ENCODE results near the gene PILRB.
"Not testable (repeated sequence)": the region's sequence is repeated elsewhere in the genome, so short reads cannot be mapped to it uniquely, and the experiment has no call there.

The PILRB gene

DNA sequence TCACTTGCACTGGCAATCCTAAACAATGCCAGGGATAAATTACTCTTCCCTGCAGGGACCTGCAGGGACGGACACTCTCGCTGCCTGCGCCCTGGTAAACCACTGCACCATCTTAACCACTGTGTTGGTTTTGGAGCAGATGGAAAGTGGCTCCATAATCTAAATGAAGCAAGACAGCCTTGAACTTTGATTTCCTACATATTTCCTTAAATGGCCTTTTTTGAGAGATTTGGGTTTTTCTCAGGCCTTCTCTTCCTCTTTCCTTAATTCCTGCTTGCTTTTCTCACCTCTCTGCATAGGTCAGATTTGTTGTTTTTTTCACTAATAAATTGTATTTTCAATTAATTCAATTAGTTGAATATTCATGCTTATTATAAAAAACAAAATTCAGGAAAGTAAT lies 18.1 kb downstream of the PILRB start:
- no peak for DNase-seq (ENCODE audit: low read depth in 2 of 2)

DNA sequence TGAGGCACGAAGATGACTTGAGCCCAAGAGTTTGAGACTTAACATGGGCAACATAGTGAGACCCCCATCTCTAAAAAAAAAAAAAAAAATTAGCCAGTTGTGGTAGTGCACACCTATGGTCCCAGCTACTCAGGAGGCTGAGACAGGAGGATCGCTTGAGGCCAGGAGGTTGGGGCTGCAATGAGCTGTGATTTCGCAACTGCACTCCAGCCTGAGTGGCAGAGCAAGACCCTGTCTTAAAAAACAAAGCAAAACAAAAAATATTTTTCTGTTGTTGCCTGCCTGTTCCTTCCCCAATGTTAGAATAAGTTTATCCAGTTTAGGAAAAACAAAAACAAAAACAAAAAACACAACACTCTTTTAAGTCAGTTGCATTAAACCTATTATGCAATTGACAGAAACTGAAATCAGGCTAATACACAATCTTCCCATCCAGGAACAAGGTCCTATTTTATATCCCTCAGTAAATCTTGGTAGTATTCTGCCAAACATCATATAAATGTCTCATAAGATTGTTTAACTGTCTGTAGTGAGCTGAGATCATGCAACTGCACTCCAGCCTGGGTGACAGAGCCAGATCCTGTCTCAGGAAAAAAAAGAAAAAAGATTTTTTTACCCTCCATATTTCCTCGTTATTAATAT lies 20.3 kb downstream of the PILRB start:
- no peak for DNase-seq (ENCODE audit: low read depth in 2 of 2)

DNA sequence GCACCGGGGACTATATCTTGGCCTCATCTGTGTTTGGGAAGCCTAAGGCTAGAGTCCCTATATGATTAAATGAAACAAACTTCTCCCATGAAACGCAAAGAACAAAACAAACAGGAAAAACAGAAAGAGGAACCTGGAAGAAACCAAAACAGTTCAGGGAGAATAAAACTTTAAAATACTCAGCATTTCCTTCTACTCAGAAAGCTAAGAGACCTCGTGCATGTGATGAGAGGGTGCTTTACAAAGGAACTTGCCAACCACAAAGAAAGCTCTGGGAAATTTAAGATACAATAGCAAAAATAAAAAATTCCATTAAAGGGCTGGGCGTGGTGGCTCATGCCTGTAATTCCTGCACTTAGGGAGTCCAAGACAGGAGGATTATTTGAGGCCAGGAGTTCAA lies 22.3 kb downstream of the PILRB start:
- DNase-seq (ENCODE audit: low read depth in 2 of 2): no peak

DNA sequence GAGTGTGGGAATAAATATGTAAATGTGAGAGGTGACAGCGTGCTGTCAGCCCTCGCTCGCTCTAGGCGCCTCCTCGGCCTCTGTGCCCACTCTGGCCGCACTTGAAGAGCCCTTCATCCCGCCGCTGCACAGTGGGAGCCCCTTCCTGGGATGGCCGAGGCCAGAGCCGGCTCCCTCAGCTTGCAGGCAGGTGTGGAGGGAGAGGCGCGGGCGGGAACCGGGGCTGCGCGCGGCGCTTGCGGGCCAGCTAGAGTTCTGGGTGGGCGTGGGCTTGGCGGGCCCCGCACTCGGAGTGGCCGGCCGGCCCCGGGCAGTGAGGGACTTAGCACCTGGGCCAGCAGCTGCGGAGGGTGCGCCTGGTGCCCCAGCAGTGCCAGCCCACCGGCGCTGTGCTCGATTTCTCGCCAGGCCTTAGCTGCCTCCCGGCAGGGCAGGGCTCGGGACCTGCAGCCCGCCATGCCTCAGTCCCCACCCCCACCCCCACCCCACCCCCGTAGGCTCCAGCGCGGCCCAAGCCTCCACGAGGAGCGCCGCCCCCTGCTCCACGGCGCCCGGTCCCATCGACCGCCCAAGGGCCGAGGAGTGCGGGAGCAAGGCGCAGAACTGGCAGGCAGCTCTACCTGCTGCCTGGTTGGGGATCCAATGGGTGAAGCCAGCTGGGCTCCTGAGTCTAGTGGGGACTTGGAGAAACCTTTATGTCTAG lies 23.8 kb downstream of the PILRB start:
- DNase-seq (ENCODE audit: low read depth in 2 of 2): not testable (repeated sequence)

DNA sequence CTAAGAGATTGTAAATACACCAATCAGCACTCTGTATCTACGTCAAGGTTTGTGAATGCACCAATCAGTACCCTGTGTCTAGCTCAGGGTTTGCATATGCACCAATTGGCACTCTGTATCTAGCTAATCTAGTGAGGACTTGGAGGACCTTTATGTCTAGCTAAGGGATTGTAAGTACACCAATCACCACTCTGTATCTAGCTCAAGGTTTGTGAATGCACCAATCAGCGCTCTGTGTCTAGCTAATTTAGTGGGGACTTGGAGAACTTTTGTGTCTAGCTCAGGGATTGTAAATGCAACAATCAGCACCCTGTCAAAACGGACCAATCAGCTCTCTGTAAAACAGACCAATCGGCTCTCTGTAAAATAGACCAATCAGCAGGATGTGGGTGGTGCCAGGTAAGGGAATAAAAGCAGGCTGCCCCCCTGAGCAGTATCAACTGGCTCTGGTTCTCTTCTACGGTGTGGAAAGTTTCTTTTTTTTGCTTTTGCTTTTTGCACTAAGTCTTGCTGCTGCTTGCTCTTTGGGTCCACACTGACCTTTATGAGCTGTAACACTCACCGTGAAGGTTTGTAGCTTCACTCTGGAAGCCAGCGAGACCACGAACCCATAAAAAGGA lies 24.4 kb downstream of the PILRB start:
- not testable (repeated sequence) for DNase-seq (ENCODE audit: low read depth in 2 of 2)

DNA sequence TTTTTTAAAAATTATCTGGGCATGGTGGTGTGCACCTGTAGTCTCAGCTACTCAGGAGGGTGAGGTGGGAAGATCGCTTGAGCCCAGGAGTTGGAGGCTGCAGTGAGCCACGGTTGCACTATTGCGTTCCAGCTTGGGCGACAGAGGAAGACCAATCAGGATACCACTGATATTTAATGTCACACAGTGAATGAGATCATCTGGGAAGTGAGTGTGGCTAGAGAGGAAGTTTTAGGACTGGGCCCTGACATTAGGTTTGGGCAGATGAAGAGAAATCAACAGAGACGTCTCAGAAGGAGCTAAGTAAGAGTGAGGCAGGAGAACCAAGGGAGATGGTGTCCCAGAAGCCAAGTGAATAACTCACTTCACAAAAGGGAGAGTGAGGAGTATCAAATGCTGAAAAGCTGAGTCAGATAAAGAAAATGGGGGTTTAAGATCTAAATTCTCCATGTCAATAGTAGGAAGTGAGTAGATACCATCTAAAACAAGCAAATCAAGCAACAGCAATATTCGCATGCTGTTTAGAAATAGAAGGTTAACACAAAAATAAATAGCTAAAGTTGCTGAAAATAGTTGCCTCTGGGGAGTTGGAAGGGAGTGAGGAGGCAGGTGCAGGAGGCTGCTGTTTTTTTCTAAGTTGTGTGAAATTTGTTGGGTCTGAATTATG lies 26.8 kb downstream of the PILRB start:
- no peak for DNase-seq (ENCODE audit: low read depth in 2 of 2)

DNA sequence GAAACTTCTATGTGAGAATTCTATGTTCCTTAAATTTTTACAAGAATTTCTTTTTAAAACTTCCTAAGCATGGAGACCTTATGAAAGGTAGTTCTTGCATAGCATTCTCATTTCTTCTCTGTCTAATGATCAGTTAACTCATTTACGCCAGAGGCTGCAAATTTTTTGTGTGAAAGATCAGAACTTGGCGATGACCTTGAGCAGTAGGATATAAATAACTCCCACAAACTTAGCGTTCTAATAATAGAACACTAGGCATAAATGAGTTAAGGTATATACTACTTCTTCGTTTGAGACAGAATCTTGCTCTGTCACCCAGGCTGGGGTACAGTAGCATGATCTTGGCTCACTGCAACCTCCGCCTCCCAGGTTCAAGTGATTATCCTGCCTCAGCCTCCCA lies 29.0 kb downstream of the PILRB start:
- no peak for DNase-seq (ENCODE audit: low read depth in 2 of 2)

DNA sequence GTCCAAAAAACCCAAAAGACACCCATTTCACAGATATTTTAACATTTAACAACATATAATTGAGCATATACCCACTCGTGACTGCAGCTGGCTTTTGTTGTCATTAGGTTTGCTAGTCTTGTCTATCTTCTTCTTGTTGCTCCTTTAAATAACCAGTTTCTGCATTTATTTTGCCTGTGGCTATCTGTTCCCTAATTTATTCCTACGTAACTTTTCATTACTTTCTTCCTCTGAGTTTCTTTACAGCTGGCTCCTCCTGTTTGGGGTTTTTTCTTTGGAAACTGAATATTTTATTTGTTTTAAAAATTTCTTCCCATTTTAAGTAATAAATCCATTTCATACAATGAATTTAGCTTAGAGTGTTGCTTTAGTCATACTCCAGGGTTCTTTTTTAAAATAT lies 29.8 kb downstream of the PILRB start:
- DNase-seq (ENCODE audit: low read depth in 2 of 2): no peak

DNA sequence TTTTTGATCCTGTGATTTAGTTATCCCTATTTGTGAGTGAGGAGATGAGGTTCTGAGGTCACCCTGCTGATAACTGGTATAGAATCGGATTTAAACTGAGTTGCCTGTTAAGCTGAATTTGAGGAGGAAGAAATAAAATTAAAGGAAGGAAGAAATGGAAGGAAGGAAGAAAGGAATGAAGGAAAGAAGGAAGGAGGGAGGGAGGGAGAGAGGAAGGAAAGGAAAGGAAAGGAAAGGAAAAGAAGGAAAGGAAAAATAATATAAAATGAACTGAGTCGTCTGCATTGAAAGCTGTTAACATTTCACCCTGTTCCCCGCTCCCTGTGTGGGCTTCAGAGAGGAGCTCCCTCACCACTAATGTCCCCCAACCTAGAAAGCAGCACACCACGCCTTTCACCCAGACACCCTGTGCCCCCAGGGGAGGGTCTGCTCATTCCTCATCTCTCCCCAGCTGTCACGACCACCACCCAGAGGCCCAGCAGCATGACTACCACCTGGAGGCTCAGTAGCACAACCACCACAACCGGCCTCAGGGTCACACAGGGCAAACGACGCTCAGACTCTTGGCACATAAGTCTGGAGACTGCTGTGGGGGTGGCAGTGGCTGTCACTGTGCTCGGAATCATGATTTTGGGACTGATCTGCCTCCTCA lies 31.6 kb downstream of the PILRB start:
- no peak for DNase-seq (ENCODE audit: low read depth in 2 of 2)

DNA sequence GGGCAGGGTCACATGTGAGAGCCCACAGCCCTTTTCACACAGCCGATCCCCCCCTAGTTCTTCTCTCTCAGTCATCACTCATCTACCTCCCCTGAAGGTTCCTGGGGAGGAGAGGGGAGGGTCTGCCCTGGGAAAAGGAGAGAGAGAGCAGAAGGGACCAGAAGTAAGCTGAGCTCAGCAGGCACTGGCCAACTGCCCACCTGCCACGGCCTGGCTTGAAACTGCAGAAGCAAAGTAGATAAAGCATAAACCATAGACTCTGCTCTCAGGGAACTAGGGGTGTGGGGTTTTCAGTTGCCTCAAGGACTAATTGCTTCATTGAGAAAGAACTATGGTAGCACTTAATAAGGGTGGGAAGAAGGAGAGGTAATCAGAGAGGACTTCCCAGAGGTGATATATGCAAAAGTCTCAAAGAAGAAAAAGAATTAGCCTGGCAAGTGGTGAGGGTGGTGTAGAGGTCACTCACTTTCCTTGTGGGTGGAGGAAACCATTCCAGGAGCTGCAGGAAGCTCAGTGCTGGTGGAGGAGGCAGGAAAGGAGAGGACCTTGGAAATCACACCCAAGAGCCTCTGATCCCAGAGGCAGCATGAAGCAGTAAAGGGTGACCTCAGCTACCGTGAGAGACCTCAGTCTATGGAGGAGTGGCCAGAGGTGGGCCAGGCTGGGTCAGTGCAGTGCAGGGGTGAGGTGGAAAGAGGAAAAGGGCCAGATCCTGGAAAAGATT lies 32.5 kb downstream of the PILRB start:
- DNase-seq (ENCODE audit: low read depth in 2 of 2): no peak

DNA sequence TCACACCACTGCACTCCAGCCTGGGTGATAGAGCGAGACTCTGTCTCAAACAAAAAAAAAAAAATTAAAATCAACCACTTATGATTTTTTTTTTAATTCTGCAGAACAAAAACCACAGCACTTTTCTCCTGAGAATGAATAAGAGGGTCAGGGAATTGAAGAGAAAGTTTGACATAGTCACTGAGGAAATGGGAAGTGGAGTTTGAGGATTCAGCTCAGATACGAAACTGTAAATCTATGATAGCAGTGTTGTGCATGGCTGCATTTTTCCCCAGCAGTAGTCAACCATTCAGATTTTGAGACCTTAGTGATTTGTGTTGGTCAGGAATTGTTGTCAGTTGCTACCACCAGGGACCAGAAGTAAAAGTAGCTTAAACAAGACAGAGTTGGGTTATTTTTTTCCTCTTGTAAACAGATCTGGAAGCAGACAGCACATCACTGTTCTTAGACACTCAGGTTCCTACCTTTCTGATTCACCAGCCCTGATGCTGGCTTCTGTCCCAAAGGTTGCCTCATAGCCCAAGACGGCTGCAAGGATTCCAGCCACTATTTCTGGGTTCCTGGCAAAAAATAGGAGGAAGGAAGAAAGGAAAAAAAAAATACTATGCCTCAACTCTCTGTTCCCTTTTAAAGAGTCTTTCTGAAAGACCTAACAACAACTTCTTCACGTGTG lies 35.5 kb downstream of the PILRB start:
- no peak for DNase-seq (ENCODE audit: low read depth in 2 of 2)

DNA sequence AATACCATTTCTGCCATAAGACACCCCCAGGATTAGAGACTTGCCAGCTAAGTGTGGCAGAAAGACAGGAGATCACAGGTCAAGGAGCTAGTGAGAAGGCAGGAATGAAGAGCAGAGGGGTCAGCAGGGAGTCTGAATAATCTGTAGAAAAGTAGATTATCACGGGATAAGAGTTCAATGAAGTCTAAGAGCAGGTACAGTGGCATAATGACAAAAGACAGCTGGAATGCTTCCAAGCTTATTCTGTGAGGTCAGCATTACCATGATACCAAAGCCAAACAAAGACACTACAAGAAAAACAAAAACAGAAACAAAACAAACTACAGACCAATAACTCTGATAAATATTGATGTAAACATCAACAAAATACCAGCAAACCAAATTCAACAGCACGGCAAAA lies 36.2 kb downstream of the PILRB start:
- DNase-seq (ENCODE audit: low read depth in 2 of 2): no peak

DNA sequence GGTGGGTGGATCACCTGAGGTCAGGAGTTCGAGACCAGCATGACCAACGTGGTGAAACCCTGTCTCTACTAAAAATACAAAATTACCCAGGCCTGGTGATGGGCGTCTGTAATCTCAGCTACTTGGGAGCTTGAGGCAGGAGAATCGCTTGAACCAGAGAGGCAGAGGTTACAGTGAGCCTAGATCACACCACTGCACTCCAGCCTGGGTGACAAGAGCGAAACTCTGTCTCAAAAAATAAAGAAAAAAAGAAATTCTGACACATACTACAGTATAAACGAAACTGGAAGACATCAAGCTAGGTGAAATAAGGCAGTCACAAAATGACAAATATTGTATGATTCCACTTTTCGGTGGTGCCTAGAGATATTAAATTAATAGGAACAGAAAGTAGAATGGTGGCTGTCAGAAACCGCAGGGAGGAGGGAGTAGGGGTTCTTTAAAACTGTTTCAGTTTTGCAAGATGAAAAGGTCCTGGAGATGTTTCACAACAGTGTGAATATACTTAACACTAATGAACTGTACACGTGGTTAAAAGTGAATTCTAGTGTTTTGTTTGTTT lies 38.6 kb downstream of the PILRB start:
- peak; percentile 16 to 52 for DNase-seq (ENCODE audit: low read depth in 2 of 2)

DNA sequence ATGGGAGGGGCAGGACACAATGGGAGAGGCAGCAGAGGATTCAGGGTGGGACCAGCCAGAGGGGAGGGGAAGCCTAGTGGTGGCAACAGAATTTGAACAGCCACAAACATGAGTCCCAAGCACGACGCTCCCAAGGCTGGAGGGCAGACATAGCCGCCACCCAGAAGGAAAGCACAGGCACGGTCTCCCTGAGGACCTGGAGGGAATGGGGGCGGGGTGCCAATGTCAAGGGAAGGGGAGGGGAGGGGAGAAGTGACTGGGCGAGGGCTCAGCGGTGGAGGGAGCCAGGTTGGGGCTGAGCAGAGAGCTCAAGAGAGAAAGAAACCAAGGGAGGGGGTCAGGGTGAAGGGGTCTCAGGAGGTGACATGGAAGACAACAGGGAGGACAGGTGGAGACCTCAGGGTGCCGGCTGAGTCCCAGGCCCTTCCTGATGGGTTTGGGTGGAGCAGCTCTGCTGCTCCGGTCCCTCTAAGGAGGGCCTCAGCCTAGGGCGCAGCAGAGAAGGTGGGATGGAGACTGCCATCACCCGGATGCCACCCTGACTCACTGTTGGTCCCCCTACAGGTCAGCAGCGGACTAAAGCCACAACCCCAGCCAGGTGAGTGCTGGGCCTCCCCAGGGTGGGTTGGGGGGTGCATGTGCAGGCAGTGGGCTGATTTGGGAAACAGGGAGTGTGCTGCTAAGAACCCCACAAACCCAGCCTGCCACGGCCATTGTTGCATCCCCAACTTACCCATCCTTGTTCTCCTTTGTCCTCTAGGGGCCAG lies 39.6 kb downstream of the PILRB start:
- no peak for DNase-seq (ENCODE audit: low read depth in 2 of 2)

DNA sequence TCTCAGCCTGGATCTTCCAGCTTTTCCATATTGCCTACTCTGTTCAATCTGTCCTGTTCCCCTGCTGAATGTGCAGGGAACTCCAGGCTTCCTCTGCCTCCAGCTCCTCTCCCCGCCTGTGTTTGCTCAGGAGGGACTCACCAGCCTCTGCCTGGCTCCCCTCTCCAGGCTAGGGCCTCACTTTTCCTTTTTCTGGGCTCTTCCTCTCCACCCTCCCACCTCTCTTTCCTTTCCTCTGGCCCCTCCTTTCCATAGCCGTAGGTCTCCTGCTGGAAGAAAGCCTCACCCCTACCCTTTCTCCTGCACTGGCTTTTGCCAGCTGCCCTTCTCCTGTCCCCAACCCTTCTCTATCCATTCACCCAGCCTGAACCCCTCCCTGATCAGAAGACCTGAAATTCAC lies 40.3 kb downstream of the PILRB start:
- DNase-seq (ENCODE audit: low read depth in 2 of 2): no peak

DNA sequence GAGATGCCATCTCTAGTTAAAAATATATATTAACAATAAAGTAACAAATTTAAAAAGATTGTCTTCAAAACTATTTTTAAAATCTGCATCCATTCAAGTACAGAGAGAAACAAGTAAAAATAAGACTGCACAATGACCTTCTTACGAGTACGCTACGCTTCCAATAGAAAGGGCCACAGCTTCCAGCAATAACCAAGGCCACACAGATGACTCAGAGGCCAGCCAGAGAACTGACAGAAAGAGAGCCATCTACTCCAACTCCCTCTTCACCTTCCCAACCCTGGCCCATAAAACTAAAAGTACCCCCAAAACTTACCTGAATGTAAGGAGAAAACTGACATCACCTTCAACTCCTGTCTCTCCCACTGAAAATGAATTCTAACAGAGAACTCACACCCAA lies 42.1 kb downstream of the PILRB start:
- DNase-seq (ENCODE audit: low read depth in 2 of 2): no peak

DNA sequence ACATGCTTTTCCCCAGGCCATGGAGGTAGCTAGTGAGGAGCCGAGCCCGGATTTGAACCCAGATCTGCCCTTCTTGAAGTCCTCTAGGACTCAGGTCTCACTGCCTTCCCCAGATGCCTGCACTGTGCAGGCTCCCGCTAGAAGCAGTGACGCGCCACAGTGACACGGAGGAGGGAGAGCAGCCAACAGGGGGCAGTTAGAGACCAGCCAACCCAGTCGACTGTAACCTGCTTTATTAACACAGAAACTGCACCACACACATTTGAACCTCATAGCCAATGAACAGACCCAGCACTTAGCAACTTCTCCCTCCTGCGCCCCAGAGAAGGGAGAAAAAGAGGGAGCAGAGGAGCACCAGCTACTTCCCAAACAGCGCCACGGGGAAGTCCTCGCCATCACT lies 42.7 kb downstream of the PILRB start:
- no peak for DNase-seq (ENCODE audit: low read depth in 2 of 2)

DNA sequence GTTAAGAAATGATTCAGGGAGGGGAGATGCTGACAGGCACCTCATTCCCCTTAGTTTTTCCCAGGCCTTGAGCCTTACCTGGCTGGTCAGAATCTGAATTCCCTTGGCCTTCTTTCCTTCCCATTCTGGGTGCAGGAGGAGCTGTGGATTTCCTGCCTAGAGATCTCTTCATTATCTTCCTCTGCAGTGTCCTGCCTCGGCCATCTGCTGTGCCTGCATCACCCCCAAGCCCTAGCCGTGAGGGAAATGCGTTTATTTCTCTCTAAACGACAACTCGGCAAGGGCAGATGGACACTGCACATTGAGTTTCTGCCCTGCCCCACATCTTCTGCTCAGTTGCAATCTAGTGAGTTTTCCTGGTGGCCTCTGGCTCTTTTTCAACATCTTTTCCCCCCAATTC lies 43.9 kb downstream of the PILRB start:
- no peak for DNase-seq (ENCODE audit: low read depth in 2 of 2)

DNA sequence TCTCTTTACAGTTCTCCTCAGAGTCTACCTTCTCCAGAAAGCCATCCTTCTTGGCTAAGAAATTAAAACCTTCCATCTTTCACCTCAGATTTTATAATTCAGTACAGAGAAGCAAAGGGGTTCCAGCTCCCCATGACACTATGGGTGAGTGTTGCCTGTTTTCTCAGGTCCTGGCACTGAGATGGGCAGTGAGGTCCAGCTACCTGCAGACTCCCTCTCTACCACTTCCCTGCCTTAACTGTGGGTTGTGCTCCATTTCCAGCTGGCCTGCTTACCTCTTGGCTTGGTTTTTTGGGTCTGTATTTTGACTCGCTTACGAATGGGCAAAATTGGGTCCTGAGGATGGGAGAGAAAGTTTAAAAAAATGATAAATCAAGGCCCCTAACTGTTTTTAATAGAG lies 44.3 kb downstream of the PILRB start:
- no peak for DNase-seq (ENCODE audit: low read depth in 2 of 2)

DNA sequence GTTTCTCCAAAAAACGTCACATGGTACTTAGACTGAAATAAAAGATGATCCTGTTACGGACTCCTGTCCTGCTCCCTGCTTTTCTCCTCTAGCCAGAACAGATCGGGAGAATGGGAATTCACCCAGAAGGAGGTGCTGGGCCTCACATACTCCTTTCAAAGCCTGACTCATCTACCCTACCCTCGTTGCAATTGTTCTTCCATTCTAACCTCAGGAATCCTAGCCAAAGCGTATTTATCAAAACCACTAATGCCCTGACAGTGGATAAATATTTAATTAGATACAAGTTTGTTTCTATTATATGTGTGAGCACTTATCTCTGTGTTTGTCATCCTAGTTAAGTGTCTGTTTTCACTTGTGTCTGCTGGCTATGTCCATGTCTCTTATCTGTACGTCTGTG lies 48.9 kb downstream of the PILRB start:
- DNase-seq (ENCODE audit: low read depth in 2 of 2): no peak
